ENCODE data around the gene CH25H.

CH25H gene

GRCh38 chr10:89163265-89163995 lies 43.7 kb downstream of the CH25H start:
- FAIRE-seq = peak; percentile 100
- peak; percentile 53 for DNase-seq (ENCODE audit: extremely low spot score, insufficient read length, low read depth)

DNA sequence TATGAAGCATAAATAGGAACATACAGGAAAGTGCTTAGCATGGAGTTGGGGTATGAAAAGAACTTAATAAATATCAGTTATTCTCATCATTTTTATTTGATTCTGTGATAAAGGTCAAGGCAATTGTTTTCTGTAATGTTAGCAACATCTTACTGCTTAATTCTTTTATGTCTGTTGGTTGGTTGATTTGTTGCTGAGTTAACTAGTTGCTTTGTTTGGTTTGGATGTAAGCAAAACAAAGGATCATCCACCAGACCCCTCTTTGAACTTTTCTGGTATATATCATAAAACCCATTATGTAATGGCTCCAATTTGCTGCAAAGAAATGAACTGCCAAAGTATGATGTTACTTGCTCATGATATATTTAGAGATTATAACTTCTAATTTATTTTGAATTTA lies 44.5 kb downstream of the CH25H start:
- FAIRE-seq (no peak), DNase-seq (ENCODE audit: extremely low spot score, insufficient read length, low read depth) (no peak)

GRCh38 chr10:89160339-89160738 lies 46.8 kb downstream of the CH25H start:
- no peak for FAIRE-seq
- no peak for DNase-seq (ENCODE audit: extremely low spot score, insufficient read length, low read depth)

DNA sequence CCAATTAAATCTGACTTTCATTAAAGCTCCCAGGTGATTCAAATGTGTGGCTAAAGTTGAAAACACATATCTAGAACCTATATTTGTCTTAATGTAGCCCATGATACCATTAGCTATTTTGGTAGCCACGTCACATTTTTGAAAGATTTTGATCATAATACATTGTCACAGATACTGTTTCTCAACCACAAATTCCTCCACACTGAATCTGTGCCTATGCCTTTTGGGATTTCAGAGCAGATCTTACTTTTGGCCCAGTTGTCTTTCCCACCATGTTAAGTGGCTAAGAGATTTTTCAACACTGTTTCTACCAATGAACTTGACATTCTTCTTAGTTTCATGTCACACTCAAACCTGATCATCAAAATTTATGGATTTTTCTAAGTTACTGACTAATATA lies 47.4 kb downstream of the CH25H start:
- DNase-seq (ENCODE audit: extremely low spot score, insufficient read length, low read depth) (no peak), FAIRE-seq (no peak)

GRCh38 chr10:89159316-89159715 lies 47.8 kb downstream of the CH25H start:
- no peak for DNase-seq (ENCODE audit: extremely low spot score, insufficient read length, low read depth)
- no peak for FAIRE-seq

DNA sequence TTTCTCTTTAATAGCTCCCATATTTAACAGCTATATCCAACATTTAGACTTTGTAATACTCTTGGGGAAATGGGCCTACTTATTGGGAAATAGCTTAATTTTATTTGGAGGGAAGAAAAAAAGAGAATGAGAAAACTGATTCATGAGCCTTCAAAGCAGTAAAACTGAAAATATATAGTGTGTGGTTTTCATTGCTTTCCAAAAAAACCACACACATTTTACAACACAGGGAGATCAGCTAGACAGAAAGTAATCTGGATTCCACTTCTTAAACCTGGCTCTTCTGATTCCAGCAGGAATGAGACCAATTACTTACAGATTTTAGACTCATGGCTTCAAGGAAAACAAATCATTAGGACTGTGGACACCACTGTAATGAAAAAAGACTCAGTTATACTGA lies 48.7 kb downstream of the CH25H start:
- FAIRE-seq (no peak), DNase-seq (ENCODE audit: extremely low spot score, insufficient read length, low read depth) (no peak)

GRCh38 chr10:89156161-89156835 lies 50.8 kb downstream of the CH25H start:
- peak; percentile 26 for FAIRE-seq
- DNase-seq (ENCODE audit: extremely low spot score, insufficient read length, low read depth) = no peak
